Measurements from ENCODE around the gene CCDC188. TPM values are rescaled to one million over a fixed set of nuclear protein-coding genes. Genes with fewer than 3 reads are reported as not detected.

The CCDC188 gene
- total RNA-seq, 1 experiment from 2014 or later, result not detected

DNA sequence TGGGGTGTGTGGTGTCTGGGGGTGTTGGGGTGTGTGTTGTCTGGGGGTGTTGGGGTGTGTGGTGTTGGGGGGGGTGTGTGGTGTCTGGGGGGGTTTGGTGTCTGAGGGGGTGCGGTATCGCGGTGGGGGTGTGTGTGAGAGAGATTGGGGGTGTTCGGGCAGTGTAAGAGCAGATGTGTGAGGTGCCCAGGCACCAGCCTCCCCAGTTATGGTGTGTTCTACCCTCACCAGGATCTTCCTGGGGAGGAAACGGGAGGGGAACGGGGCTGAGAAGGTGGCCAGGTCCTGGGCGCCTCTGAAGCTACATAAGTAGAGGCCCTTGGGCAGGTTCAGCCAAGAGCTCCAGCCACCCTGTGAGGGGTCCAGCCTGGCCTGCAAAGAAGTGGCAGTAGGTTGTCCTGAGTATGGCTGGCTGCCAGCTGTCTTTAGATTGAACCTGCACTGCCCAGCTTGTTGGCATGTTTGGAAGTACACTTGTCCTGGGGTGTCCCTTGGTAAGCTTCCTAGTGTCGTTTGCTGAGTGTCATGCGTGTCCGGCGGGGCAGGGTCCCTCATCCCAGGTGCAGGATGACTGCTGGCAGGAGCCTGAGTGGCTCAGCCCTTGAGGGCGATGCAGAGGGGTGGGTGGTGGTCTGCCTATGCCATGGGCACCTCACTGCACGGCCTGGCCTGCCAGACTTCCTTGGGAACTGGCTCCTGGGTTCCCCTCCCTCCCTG lies 27.3 kb downstream of the CCDC188 start:
- CTCF ChIA-PET, result no interaction called here
- no TSS peak for BruUV-seq (replicated peaks)

DNA sequence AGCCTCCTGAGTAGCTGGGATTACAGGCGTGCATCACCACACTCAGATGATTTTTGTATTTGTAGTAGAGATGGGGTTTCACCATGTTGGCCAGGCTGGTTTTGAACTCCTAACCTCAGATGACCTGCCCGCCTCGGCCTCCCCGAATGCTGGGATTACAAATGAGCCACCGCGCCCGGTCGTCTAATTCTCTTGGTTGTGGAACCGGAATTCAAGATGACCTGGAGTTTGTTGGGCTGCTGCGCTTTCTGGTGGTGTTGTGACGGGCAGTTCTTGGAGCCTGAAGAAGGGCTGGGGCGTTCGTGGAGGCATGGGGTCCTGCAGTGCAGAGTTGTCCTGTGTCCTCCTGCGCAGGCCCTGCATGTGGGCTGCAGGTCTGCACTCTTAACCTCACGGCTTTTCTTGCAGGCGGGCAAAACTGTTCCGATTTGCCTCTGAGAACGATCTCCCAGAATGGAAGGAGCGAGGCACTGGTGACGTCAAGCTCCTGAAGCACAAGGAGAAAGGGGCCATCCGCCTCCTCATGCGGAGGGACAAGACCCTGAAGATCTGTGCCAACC lies 28.9 kb downstream of the CCDC188 start:
- POLR2A ChIA-PET, result no interaction called here
- no peaks in the 10 kb centered on the region for H3K27me3 ChIP-seq (ENCODE audit: control insufficient read depth, insufficient read depth, low read length)
- no peak overlapping the region for H3K4me3 ChIP-seq (ENCODE audit: low read depth in 2 of 2, low read length in 2 of 2)
- CTCF ChIA-PET, result no interaction called here
- in situ Hi-C loops (cut with HindIII; ENCODE audit: low pct_unique_long_range_greater_than_20kb, low sequenced_read_pairs), result no loop called here
- TF ChIP-seq TCF7L2 (IDR thresholded peaks at IDR 0.05; ENCODE audit: low read depth, low read length) (no peak), SIN3A (IDR thresholded peaks at IDR 0.05; ENCODE audit: borderline replicate concordance, insufficient read depth, low read depth, low read length) (no peak), POLR2AphosphoS5 (IDR thresholded peaks at IDR 0.05; ENCODE audit: low read depth, low read length) (no peak)
- TF ChIP-seq, protein P1, sequence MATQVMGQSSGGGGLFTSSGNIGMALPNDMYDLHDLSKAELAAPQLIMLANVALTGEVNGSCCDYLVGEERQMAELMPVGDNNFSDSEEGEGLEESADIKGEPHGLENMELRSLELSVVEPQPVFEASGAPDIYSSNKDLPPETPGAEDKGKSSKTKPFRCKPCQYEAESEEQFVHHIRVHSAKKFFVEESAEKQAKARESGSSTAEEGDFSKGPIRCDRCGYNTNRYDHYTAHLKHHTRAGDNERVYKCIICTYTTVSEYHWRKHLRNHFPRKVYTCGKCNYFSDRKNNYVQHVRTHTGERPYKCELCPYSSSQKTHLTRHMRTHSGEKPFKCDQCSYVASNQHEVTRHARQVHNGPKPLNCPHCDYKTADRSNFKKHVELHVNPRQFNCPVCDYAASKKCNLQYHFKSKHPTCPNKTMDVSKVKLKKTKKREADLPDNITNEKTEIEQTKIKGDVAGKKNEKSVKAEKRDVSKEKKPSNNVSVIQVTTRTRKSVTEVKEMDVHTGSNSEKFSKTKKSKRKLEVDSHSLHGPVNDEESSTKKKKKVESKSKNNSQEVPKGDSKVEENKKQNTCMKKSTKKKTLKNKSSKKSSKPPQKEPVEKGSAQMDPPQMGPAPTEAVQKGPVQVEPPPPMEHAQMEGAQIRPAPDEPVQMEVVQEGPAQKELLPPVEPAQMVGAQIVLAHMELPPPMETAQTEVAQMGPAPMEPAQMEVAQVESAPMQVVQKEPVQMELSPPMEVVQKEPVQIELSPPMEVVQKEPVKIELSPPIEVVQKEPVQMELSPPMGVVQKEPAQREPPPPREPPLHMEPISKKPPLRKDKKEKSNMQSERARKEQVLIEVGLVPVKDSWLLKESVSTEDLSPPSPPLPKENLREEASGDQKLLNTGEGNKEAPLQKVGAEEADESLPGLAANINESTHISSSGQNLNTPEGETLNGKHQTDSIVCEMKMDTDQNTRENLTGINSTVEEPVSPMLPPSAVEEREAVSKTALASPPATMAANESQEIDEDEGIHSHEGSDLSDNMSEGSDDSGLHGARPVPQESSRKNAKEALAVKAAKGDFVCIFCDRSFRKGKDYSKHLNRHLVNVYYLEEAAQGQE (IDR thresholded peaks at IDR 0.05; ENCODE audit: insufficient read depth in 1 of 2, low read depth in 2 of 2, low read length in 1 of 2), result no peak
- TF ChIP-seq, protein P2, sequence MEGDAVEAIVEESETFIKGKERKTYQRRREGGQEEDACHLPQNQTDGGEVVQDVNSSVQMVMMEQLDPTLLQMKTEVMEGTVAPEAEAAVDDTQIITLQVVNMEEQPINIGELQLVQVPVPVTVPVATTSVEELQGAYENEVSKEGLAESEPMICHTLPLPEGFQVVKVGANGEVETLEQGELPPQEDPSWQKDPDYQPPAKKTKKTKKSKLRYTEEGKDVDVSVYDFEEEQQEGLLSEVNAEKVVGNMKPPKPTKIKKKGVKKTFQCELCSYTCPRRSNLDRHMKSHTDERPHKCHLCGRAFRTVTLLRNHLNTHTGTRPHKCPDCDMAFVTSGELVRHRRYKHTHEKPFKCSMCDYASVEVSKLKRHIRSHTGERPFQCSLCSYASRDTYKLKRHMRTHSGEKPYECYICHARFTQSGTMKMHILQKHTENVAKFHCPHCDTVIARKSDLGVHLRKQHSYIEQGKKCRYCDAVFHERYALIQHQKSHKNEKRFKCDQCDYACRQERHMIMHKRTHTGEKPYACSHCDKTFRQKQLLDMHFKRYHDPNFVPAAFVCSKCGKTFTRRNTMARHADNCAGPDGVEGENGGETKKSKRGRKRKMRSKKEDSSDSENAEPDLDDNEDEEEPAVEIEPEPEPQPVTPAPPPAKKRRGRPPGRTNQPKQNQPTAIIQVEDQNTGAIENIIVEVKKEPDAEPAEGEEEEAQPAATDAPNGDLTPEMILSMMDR (IDR thresholded peaks at IDR 0.05), result no peak
- H3K27ac ChIP-seq (ENCODE audit: low read length), result no peak overlapping the region
- ATAC-seq (no peak), DNase-seq (ENCODE audit: low read depth, low spot score) (no peak)
- peaks cover 18% of the 10 kb centered on the region for H3K36me3 ChIP-seq (ENCODE audit: control insufficient read depth, insufficient read depth, low read length)
- intact Hi-C loops (cut with micrococcal nuclease; ENCODE audit: unreplicated experiment), result no loop called here
- peaks cover 6% of the 10 kb centered on the region for H3K4me1 ChIP-seq (ENCODE audit: control insufficient read depth, insufficient read depth, low read length)
- H3K9me3 ChIP-seq (ENCODE audit: control insufficient read depth, insufficient read depth, low read depth, low read length), result no peaks in the 10 kb centered on the region
- no TSS peak for BruUV-seq (replicated peaks)

More for the DNA sequence above, 27.3 kb downstream of the CCDC188 start:
- TF ChIP-seq SIN3A (IDR thresholded peaks at IDR 0.05; ENCODE audit: borderline replicate concordance, insufficient read depth, low read depth, low read length) (no peak), TCF7L2 (IDR thresholded peaks at IDR 0.05; ENCODE audit: low read depth, low read length) (no peak), POLR2AphosphoS5 (IDR thresholded peaks at IDR 0.05; ENCODE audit: low read depth, low read length) (no peak)
- TF ChIP-seq, protein P1 (IDR thresholded peaks at IDR 0.05; ENCODE audit: insufficient read depth in 1 of 2, low read depth in 2 of 2, low read length in 1 of 2), result no peak
- TF ChIP-seq, protein P2 (IDR thresholded peaks at IDR 0.05), result no peak
- intact Hi-C loops (cut with micrococcal nuclease; ENCODE audit: unreplicated experiment) (no loop called here), in situ Hi-C loops (cut with HindIII; ENCODE audit: low pct_unique_long_range_greater_than_20kb, low sequenced_read_pairs) (no loop called here)
- no peak for ATAC-seq
- Histone ChIP-seq H3K9me3 (ENCODE audit: control insufficient read depth, insufficient read depth, low read depth, low read length) (no peaks in the 10 kb centered on the region), H3K4me3 (ENCODE audit: low read depth in 2 of 2, low read length in 2 of 2) (no peak overlapping the region), H3K27ac (ENCODE audit: low read length) (no peak overlapping the region), H3K36me3 (ENCODE audit: control insufficient read depth, insufficient read depth, low read length) (peaks cover 12% of the 10 kb centered on the region), H3K27me3 (ENCODE audit: control insufficient read depth, insufficient read depth, low read length) (no peaks in the 10 kb centered on the region), H3K4me1 (ENCODE audit: control insufficient read depth, insufficient read depth, low read length) (peaks cover 6% of the 10 kb centered on the region)
- no peak for DNase-seq (ENCODE audit: low read depth, low spot score)
- POLR2A ChIA-PET, result no interaction called here
